SK-N-SH (cell line): ENCODE measurements around the gene CCNY. TPM values are rescaled to one million over a fixed set of nuclear protein-coding genes. Genes with fewer than 3 reads are reported as not detected.
A peak's percentile ranks its signal among the peaks of the same experiment; 100 is the strongest.

ENCODE experiments used
- CTCF ChIA-PET: fragments of 300-600, 350-600 bp; formaldehyde crosslinking; extraction: SDS; loops from one replicate; lab custom pipeline; 2021; lab: Yijun Ruan, JAX
- POLR2A ChIA-PET: fragments of 350-600 bp; sonication (Branson Sonifier 250); formaldehyde crosslinking; extraction: SDS; loops from one replicate; lab custom pipeline; 2020; ENCODE audit warnings: antibody characterized with exemption, inconsistent platforms; lab: Yijun Ruan, JAX
- DNase-seq: peaks from one replicate; pipeline ENCODE4 v3.0.0; 2012
- H2AFZ ChIP-seq: fragments of 200-600 bp; sonication (generic); 2 replicates; pipeline ENCODE4 v1.8.1; 2016; ENCODE audit warnings: antibody characterized with exemption, mild to moderate bottlenecking, low read depth
- H3F3A ChIP-seq: fragments of 200-600 bp; sonication (generic); replicated peaks from 2 replicates; pipeline ENCODE3; 2016; ENCODE audit warnings: antibody characterized with exemption, mild to moderate bottlenecking; ENCODE audit not compliant: insufficient read depth
- H3K27ac ChIP-seq, 2 experiments: fragments of 200-500 bp in 1 of 2; fragments of 200-600 bp in 1 of 2; sonication (Bioruptor generic) in 1 of 2; sonication (generic), shearing (Covaris generic) in 1 of 2; 2 replicates each; pipeline versions ENCODE4 v1.5.1 to v1.6.1; 2014 to 2016; ENCODE audit warnings: low read depth in 2 of 2, inconsistent platforms in 1 of 2, low read length in 1 of 2, mild to moderate bottlenecking in 1 of 2, mixed read lengths in 1 of 2
- H3K27me3 ChIP-seq: fragments of 200-600 bp; sonication (generic), shearing (Covaris generic); 2 replicates; pipeline ENCODE4 v1.6.1; 2016; ENCODE audit warnings: mixed run types; ENCODE audit not compliant: insufficient read depth
- H3K36me3 ChIP-seq, 2 experiments: fragments of 200-500 bp in 1 of 2; fragments of 200-600 bp in 1 of 2; sonication (Bioruptor generic) in 1 of 2; sonication (generic) in 1 of 2; replicated peaks in 1 of 2; 2 replicates each; pipeline versions ENCODE3 to v1.5.1; 2014 to 2016; ENCODE audit warnings: low read length in 1 of 2, mild to moderate bottlenecking in 1 of 2; ENCODE audit not compliant: insufficient read depth in 2 of 2, control insufficient read depth in 1 of 2
- H3K4me1 ChIP-seq, 2 experiments: fragments of 200-500 bp in 1 of 2; fragments of 200-600 bp in 1 of 2; sonication (Bioruptor generic) in 1 of 2; sonication (generic), shearing (Covaris generic) in 1 of 2; 2 replicates each; pipeline versions ENCODE4 v1.5.1 to v1.6.1; 2014 to 2016; ENCODE audit warnings: low read depth in 1 of 2, low read length in 1 of 2, mixed run types in 1 of 2; ENCODE audit not compliant: insufficient read depth in 2 of 2, control insufficient read depth in 1 of 2
- H3K4me2 ChIP-seq: fragments of 200-600 bp; sonication (generic), shearing (Covaris generic); 2 replicates; pipeline ENCODE4 v1.6.1; 2017; ENCODE audit warnings: mixed run types
- H3K4me3 ChIP-seq, 2 experiments: fragments of 200-500 bp in 1 of 2; fragments of 200-600 bp in 1 of 2; sonication (Bioruptor generic) in 1 of 2; sonication (generic), shearing (Covaris generic) in 1 of 2; 2 replicates each; pipeline versions ENCODE4 v1.5.1 to v1.8.1; 2014 to 2016; ENCODE audit warnings: low read depth in 2 of 2, inconsistent platforms in 1 of 2, low read length in 1 of 2, mild to moderate bottlenecking in 1 of 2, mixed read lengths in 1 of 2, moderate library complexity in 1 of 2
- H3K79me2 ChIP-seq: fragments of 200-600 bp; sonication (generic); 2 replicates; pipeline ENCODE4 v1.8.1; 2017; ENCODE audit warnings: mild to moderate bottlenecking; ENCODE audit not compliant: insufficient read depth
- H3K9ac ChIP-seq: fragments of 200-600 bp; sonication (generic); 2 replicates; pipeline ENCODE4 v1.6.1; 2017; ENCODE audit warnings: mixed run types
- H3K9me2 ChIP-seq: fragments of 200-600 bp; sonication (generic); 2 replicates; pipeline ENCODE4 v1.6.1; 2017; ENCODE audit warnings: mixed run types
- H3K9me3 ChIP-seq: fragments of 200-600 bp; sonication (generic); 2 replicates; pipeline ENCODE4 v1.6.1; 2017; ENCODE audit warnings: mixed run types, mild to moderate bottlenecking, moderate library complexity
- H4K20me1 ChIP-seq: fragments of 200-600 bp; sonication (generic); 2 replicates; pipeline ENCODE4 v1.6.1; 2017; ENCODE audit warnings: mild to moderate bottlenecking, mixed run types; ENCODE audit not compliant: insufficient read depth
- EP300 ChIP-seq, 2 experiments: IDR thresholded peaks; 2 replicates each; pipeline versions ENCODE4 v1.4.0 to v1.6.1; 2012; ENCODE audit warnings: borderline replicate concordance in 1 of 2, low read depth in 1 of 2, low read length in 1 of 2
- FOXJ3 ChIP-seq: sonication (generic); formaldehyde crosslinking; IDR thresholded peaks from 2 replicates; pipeline ENCODE4 v1.5.1; 2020; ENCODE audit warnings: mild to moderate bottlenecking, missing genetic modification reagents
- FOXM1 ChIP-seq: IDR thresholded peaks from 2 replicates; pipeline ENCODE4 v1.4.0; 2012; ENCODE audit warnings: low read depth, mild to moderate bottlenecking
- GATA2 ChIP-seq: sonication (generic); formaldehyde crosslinking; IDR thresholded peaks from 2 replicates; pipeline ENCODE4 v1.5.0; 2020; ENCODE audit warnings: mild to moderate bottlenecking, missing genetic modification reagents
- MAX ChIP-seq: IDR thresholded peaks from 2 replicates; pipeline ENCODE4 v1.4.0; 2012; ENCODE audit warnings: low read depth
- NFIC ChIP-seq: IDR thresholded peaks from 2 replicates; pipeline ENCODE4 v1.4.0; 2012; ENCODE audit warnings: borderline replicate concordance
- RAD21 ChIP-seq: IDR thresholded peaks from 2 replicates; pipeline ENCODE4 v1.6.1; 2012; ENCODE audit warnings: mild to moderate bottlenecking, low read length
- RCOR1 ChIP-seq: fragments of 150-350 bp; IDR thresholded peaks from 2 replicates; pipeline ENCODE4 v1.6.1; 2017; ENCODE audit warnings: antibody characterized with exemption, low read length
- TCF12 ChIP-seq: IDR thresholded peaks from 2 replicates; pipeline ENCODE4 v1.4.0; 2012
- USF1 ChIP-seq: IDR thresholded peaks from 2 replicates; pipeline ENCODE4 v1.4.0; 2012; ENCODE audit warnings: low read depth, borderline replicate concordance
- YY1 ChIP-seq: IDR thresholded peaks from 2 replicates; pipeline ENCODE4 v1.4.0; 2012; ENCODE audit warnings: low read depth, mild to moderate bottlenecking
- WGBS: methylation state at CpG from one replicate; pipeline ENCODE4 v1.1.6; 2017; ENCODE audit warnings: low lambda C conversion rate; 5-methylcytosine and 5-hydroxymethylcytosine counted together
- polyA plus RNA-seq, 3 experiments: library from polyadenylated mRNA; depleted of rRNA; stranded (reverse); fragments of >200 nt; gene quantifications; 2 replicates each; pipeline ENCODE4 v1.2.3, GENCODE V29; 2012

The CCNY gene
- polyA plus RNA-seq, 1 of the 3 experiments (the other 2 are of a cell fraction), result 29.4 TPM

- DNase-seq, result no peak
- Histone ChIP-seq H3K4me3 (no peak overlapping the region), H3K27me3 (no peaks in the 10 kb centered on the region), H3K4me1 (peaks cover 14 to 28% of the 10 kb centered on the region in 2 experiments; a peak in 3 of 4 replicates), H3K4me2 (no peak overlapping the region), H3K27ac (peak overlapping the region in 1 of 2 experiments; percentile 30; a peak in 1 of 4 replicates), H3K9ac (no peak overlapping the region), H3K36me3 (no peaks in the 10 kb centered on the region), H2AFZ (no peak overlapping the region), H3K9me3 (no peaks in the 10 kb centered on the region), H3K9me2 (no peaks in the 10 kb centered on the region), H3F3A (no peaks in the 10 kb centered on the region), H4K20me1 (peaks cover 97% of the 10 kb centered on the region), H3K79me2 (peaks cover 100% of the 10 kb centered on the region)
- no peak for TF ChIP-seq GATA2
- CTCF ChIA-PET, result interaction anchor here (0.7 kb wide), 1 partner anchor 10 kb away, joined by 4 read pairs; no protein-coding TSS in a partner anchor
- POLR2A ChIA-PET, result no interaction called here
- WGBS, result 98% methylated on average over 8 of the region's 10 CpGs
Measured at GRCh38 chr10:35348609-35349388, 12.5 kb downstream of the CCNY start.

GRCh38 chr10:35349389-35349915, 13.1 kb downstream of the CCNY start:
- no peak overlapping the region for H3K9ac ChIP-seq
- CTCF ChIA-PET, result interaction anchor here (0.7 to 1.2 kb wide), 4 partner anchors 9 to 319 kb away, joined by 3 to 4 read pairs (median 3); no protein-coding TSS in a partner anchor
- no peaks in the 10 kb centered on the region for H3K9me2 ChIP-seq
- DNase-seq, result peak; percentile 77
- no peak overlapping the region; a peak in 1 of 4 replicates for H3K27ac ChIP-seq
- WGBS, result 94% methylated on average over 1 of the region's 2 CpGs
- H2AFZ ChIP-seq, result no peak overlapping the region
- H4K20me1 ChIP-seq, result peaks cover 99% of the 10 kb centered on the region
- H3K4me1 ChIP-seq, result peaks cover 14 to 28% of the 10 kb centered on the region in 2 experiments; a peak in 3 of 4 replicates
- H3K9me3 ChIP-seq, result no peaks in the 10 kb centered on the region
- H3K4me3 ChIP-seq, result no peak overlapping the region
- POLR2A ChIA-PET, result no interaction called here
- peak; percentile 50; the same call in 1 of the 2 replicates for TF ChIP-seq GATA2
- peak; percentile 43 for TF ChIP-seq RAD21
- peak; percentile 59; the same call in 1 of the 2 replicates for TF ChIP-seq RCOR1
- TF ChIP-seq FOXM1, result no peak
- TF ChIP-seq MAX, result no peak
- peak in 1 of 2 experiments; percentile 48; a peak in 1 of 4 replicates for TF ChIP-seq EP300 (IDR thresholded peaks at IDR 0.05; ENCODE audit: borderline replicate concordance in 1 of 2, low read depth in 1 of 2, low read length in 1 of 2)
- TF ChIP-seq TCF12, result peak; percentile 12; the same call in 1 of the 2 replicates
- peak; percentile 60 for TF ChIP-seq FOXJ3 (CRISPR knock-in tag)
- H3K4me2 ChIP-seq, result no peak overlapping the region
- no peaks in the 10 kb centered on the region for H3F3A ChIP-seq
- H3K27me3 ChIP-seq, result no peaks in the 10 kb centered on the region
- no peaks in the 10 kb centered on the region for H3K36me3 ChIP-seq
- H3K79me2 ChIP-seq, result peaks cover 100% of the 10 kb centered on the region

GRCh38 chr10:35351021-35351420, 14.7 kb downstream of the CCNY start:
- H2AFZ ChIP-seq, result no peak overlapping the region
- no peaks in the 10 kb centered on the region for H3K36me3 ChIP-seq
- ChIA-PET POLR2A (no interaction called here), CTCF (interaction anchor here (1.3 to 1.8 kb wide), 4 partner anchors 8 to 284 kb away, joined by 3 to 5 read pairs (median 4); no protein-coding TSS in a partner anchor)
- H3K4me3 ChIP-seq, result no peak overlapping the region
- no peaks in the 10 kb centered on the region for H3K27me3 ChIP-seq
- H3K9me2 ChIP-seq, result no peaks in the 10 kb centered on the region
- peaks cover 99% of the 10 kb centered on the region for H3K79me2 ChIP-seq
- TF ChIP-seq RAD21 (no peak), EP300 (IDR thresholded peaks at IDR 0.05; ENCODE audit: borderline replicate concordance in 1 of 2, low read depth in 1 of 2, low read length in 1 of 2) (no peak), TCF12 (no peak), RCOR1 (no peak), USF1 (no peak), YY1 (no peak), NFIC (no peak)
- DNase-seq, result no peak
- peaks cover 15 to 25% of the 10 kb centered on the region in 2 experiments; a peak in 3 of 4 replicates for H3K4me1 ChIP-seq
- H3K27ac ChIP-seq, result no peak overlapping the region
- H4K20me1 ChIP-seq, result peaks cover 98% of the 10 kb centered on the region
- WGBS, result 96% methylated on average over 2 of the region's 2 CpGs
- no peak overlapping the region for H3K9ac ChIP-seq
- H3F3A ChIP-seq, result no peaks in the 10 kb centered on the region
- no peaks in the 10 kb centered on the region for H3K9me3 ChIP-seq
- H3K4me2 ChIP-seq, result no peak overlapping the region
